ENCODE data around the gene DDX39A.

Gene DDX39A

GRCh38 chr19:14433554-14434501 is 14.7 kb upstream of the DDX39A start:
- peak; percentile 33 to 88 (median 84) for DNase-seq

- DNase-seq, result peak; percentile 28 to 84 (median 83)
Measured at GRCh38 chr19:14432791-14433553, 13.8 kb upstream of the DDX39A start, which contains the start of gene PKN1. Gene PKN1 (plus strand): TSS chr19:14433306. CDS start chr19:14433522, 216 bp downstream.

GRCh38 chr19:14430712-14431111 is 11.6 kb upstream of the DDX39A start:
- DNase-seq, result no peak

GRCh38 chr19:14428882-14429416 is 9.8 kb upstream of the DDX39A start:
- no peak for DNase-seq

GRCh38 chr19:14427461-14427860 is 8.3 kb upstream of the DDX39A start:
- DNase-seq, result no peak

- DNase-seq, result no peak
Measured at GRCh38 chr19:14425696-14426138, 6.6 kb upstream of the DDX39A start.

GRCh38 chr19:14418856-14419105 is 360 bp downstream of the DDX39A start:
- DNase-seq, result no peak

- no peak for DNase-seq
Measured at GRCh38 chr19:14416817-14417231, 2.3 kb downstream of the DDX39A start.

- DNase-seq, result no peak
Measured at GRCh38 chr19:14414926-14415690, 4.0 kb downstream of the DDX39A start.

- peak in 1 of 3 experiments; percentile 38 for DNase-seq
Measured at GRCh38 chr19:14413693-14414181, 5.4 kb downstream of the DDX39A start.

GRCh38 chr19:14412996-14413692 is 6.0 kb downstream of the DDX39A start:
- no peak for DNase-seq

- DNase-seq, result no peak
Measured at GRCh38 chr19:14412324-14412995, 6.7 kb downstream of the DDX39A start.

GRCh38 chr19:14411938-14412245 is 7.2 kb downstream of the DDX39A start:
- DNase-seq, result no peak

GRCh38 chr19:14411161-14411937 is 7.8 kb downstream of the DDX39A start:
- no peak for DNase-seq

- no peak for DNase-seq
Measured at GRCh38 chr19:14410091-14411051, 8.8 kb downstream of the DDX39A start.

GRCh38 chr19:14409146-14410023 is 9.8 kb downstream of the DDX39A start:
- no peak for DNase-seq

GRCh38 chr19:14408491-14409145 is 10.5 kb downstream of the DDX39A start:
- DNase-seq, result no peak
